Gastroesophageal sphincter (tissue), 3 donors: ENCODE results near the gene RRP12.

Experiments
- CTCF ChIP-seq, 4 experiments: fragments of 200-600 bp in 2 of 4; fragments of 450-650 bp in 2 of 4; sonication (generic) in 1 of 4; IDR thresholded peaks; one replicate each; pipeline ENCODE4 v1.5.1; 2017 to 2019; ENCODE audit warnings: antibody characterized with exemption in 4 of 4, mild to moderate bottlenecking in 2 of 4, moderate library complexity in 2 of 4
- EP300 ChIP-seq: sonication (generic); formaldehyde crosslinking; IDR thresholded peaks from one replicate; pipeline ENCODE4 v1.6.1; 2017; ENCODE audit warnings: antibody characterized with exemption, mild to moderate bottlenecking
- POLR2A ChIP-seq, 2 donors: fragments of 450-650 bp; IDR thresholded peaks; one replicate each; pipeline ENCODE4 v1.6.1; 2017; ENCODE audit warnings: antibody characterized with exemption in 2 of 2, mild to moderate bottlenecking in 2 of 2, moderate library complexity in 1 of 2
- POLR2AphosphoS5 ChIP-seq: sonication (generic); formaldehyde crosslinking; IDR thresholded peaks from one replicate; pipeline ENCODE4 v1.6.1; 2017; ENCODE audit warnings: antibody characterized with exemption

- TF ChIP-seq CTCF (IDR thresholded peaks at IDR 0.05): no peak
- no peak for TF ChIP-seq POLR2AphosphoS5
- no peak for TF ChIP-seq POLR2A (IDR thresholded peaks at IDR 0.05)
- TF ChIP-seq EP300: no peak
These were observed 27.4 kb upstream of the RRP12 start for GRCh38 chr10:97428572-97428981.
